ENCODE measurements around the gene PCDHGA9. TPM values are rescaled to one million over a fixed set of nuclear protein-coding genes. Genes with fewer than 3 reads are reported as not detected.
"Not testable (repeated sequence)": the region's sequence is repeated elsewhere in the genome, so short reads cannot be mapped to it uniquely, and the experiment has no call there.

The PCDHGA9 gene
- total RNA-seq, 2 donors from 2014 or later: 12.0 to 18.6 TPM

GRCh38 chr5:141374627-141375026 lies 28.0 kb upstream of the PCDHGA9 start:
- DNase-seq (ENCODE audit: low spot score): no peak
- no peak for ATAC-seq (ENCODE audit: insufficient number of reproducible peaks, low FRiP score, low read depth)
- Histone ChIP-seq H3K4me1 (ENCODE audit: control insufficient read depth in 1 of 2, low read depth in 2 of 2) (no peaks in the 10 kb centered on the region), H3K36me3 (no peaks in the 10 kb centered on the region), H3K9me3 (peaks cover 93% of the 10 kb centered on the region), H3K27ac (no peak overlapping the region), H3K4me3 (no peak overlapping the region), H3K27me3 (replicated peaks; ENCODE audit: insufficient read depth) (no peaks in the 10 kb centered on the region)
- no peak for TF ChIP-seq CTCF (IDR thresholded peaks at IDR 0.05)

GRCh38 chr5:141375444-141376155 lies 27.0 kb upstream of the PCDHGA9 start:
- not testable (repeated sequence) for H3K27me3 ChIP-seq (replicated peaks; ENCODE audit: insufficient read depth); H3K36me3 ChIP-seq; H3K4me1 ChIP-seq (ENCODE audit: control insufficient read depth in 1 of 2, low read depth in 2 of 2); H3K4me3 ChIP-seq; DNase-seq (ENCODE audit: low spot score); H3K27ac ChIP-seq; ATAC-seq (ENCODE audit: insufficient number of reproducible peaks, low FRiP score, low read depth)
- peaks cover 90% of the 10 kb centered on the region for H3K9me3 ChIP-seq

- no peak for TF ChIP-seq CTCF (IDR thresholded peaks at IDR 0.05)
- H3K4me1 ChIP-seq (ENCODE audit: control insufficient read depth in 1 of 2, low read depth in 2 of 2): no peaks in the 10 kb centered on the region
- no peaks in the 10 kb centered on the region for H3K36me3 ChIP-seq
- H3K27me3 ChIP-seq (replicated peaks; ENCODE audit: insufficient read depth): no peaks in the 10 kb centered on the region
- H3K4me3 ChIP-seq: peak within 1 kb of the TSS; percentile 19
- ATAC-seq (ENCODE audit: insufficient number of reproducible peaks, low FRiP score, low read depth) (no peak), DNase-seq (ENCODE audit: low spot score) (no peak)
- peaks cover 95% of the 10 kb centered on the region for H3K9me3 ChIP-seq
- H3K27ac ChIP-seq: no peak within 1 kb of the TSS
Measured at GRCh38 chr5:141382469-141383294, 19.9 kb upstream of the PCDHGA9 start, which contains the start of gene PCDHGA7. Gene PCDHGA7, plus strand, starts transcription at chr5:141382742. Its CDS starts 158 bp downstream, at chr5:141382900.

GRCh38 chr5:141383345-141383744 lies 19.2 kb upstream of the PCDHGA9 start:
- H3K9me3 ChIP-seq: peaks cover 90% of the 10 kb centered on the region
- TF ChIP-seq CTCF (IDR thresholded peaks at IDR 0.05): no peak
- H3K4me3 ChIP-seq: peak overlapping the region; percentile 19
- DNase-seq (ENCODE audit: low spot score) (no peak), ATAC-seq (ENCODE audit: insufficient number of reproducible peaks, low FRiP score, low read depth) (no peak)
- H3K4me1 ChIP-seq (ENCODE audit: control insufficient read depth in 1 of 2, low read depth in 2 of 2): no peaks in the 10 kb centered on the region
- H3K27ac ChIP-seq: no peak overlapping the region
- no peaks in the 10 kb centered on the region for H3K27me3 ChIP-seq (replicated peaks; ENCODE audit: insufficient read depth)
- no peaks in the 10 kb centered on the region for H3K36me3 ChIP-seq

GRCh38 chr5:141384471-141385267 lies 17.9 kb upstream of the PCDHGA9 start:
- Histone ChIP-seq H3K4me3 (peak overlapping the region; percentile 8), H3K4me1 (ENCODE audit: control insufficient read depth in 1 of 2, low read depth in 2 of 2) (no peaks in the 10 kb centered on the region), H3K27me3 (replicated peaks; ENCODE audit: insufficient read depth) (no peaks in the 10 kb centered on the region), H3K9me3 (peaks cover 93% of the 10 kb centered on the region), H3K36me3 (no peaks in the 10 kb centered on the region), H3K27ac (no peak overlapping the region)
- DNase-seq (ENCODE audit: low spot score) (no peak), ATAC-seq (ENCODE audit: insufficient number of reproducible peaks, low FRiP score, low read depth) (no peak)
- no peak for TF ChIP-seq CTCF (IDR thresholded peaks at IDR 0.05)

- H3K27me3 ChIP-seq (replicated peaks; ENCODE audit: insufficient read depth); H3K36me3 ChIP-seq; H3K27ac ChIP-seq; ATAC-seq (ENCODE audit: insufficient number of reproducible peaks, low FRiP score, low read depth); DNase-seq (ENCODE audit: low spot score); H3K4me1 ChIP-seq (ENCODE audit: control insufficient read depth in 1 of 2, low read depth in 2 of 2): not testable (repeated sequence)
- H3K4me3 ChIP-seq: peak within 1 kb of the TSS; percentile 37
- H3K9me3 ChIP-seq: peaks cover 95% of the 10 kb centered on the region
Measured at GRCh38 chr5:141387557-141388311, 14.8 kb upstream of the PCDHGA9 start, which contains the start of gene PCDHGB4. Gene PCDHGB4, plus strand, starts transcription at chr5:141387698. Its CDS starts 187 bp downstream, at chr5:141387885.

Data from thoracic aorta (tissue), 2 donors.